ENCODE results near the gene TTF2. TPM values are rescaled to one million over a fixed set of nuclear protein-coding genes. Genes with fewer than 3 reads are reported as not detected.

Gene TTF2
- total RNA-seq, 2 experiments from 2014 or later, result 78.0 to 83.8 TPM

DNA sequence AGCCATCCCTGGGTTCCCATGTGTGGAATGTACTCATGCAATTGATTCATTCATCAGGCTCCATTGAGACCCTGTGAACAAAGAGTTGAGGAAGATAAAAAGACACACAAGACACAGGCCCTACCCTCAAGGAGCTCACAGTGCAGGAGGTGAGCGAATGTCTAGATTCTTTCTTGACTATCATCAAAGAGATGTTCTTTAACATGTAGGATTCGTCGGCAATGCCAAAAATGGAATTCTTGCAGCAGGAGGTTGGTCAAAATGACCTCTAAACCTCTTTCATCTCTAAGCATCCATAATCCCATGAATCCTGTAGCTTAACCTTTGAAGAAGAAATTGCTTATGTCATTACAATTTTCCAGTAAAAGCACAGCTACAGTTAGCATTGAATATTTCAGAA, 27.9 kb upstream of the TTF2 start:
- DNase-seq, result no peak
- peaks cover 2% of the 10 kb centered on the region for H3K27me3 Mint-ChIP-seq
- peaks cover 2% of the 10 kb centered on the region for H3K4me1 Mint-ChIP-seq
- ChIA-PET CTCF (interaction anchor here (1.0 to 1.7 kb wide), 2 partner anchors 14 to 307 kb away, joined by 3 to 5 read pairs; no protein-coding TSS in a partner anchor), POLR2A (no interaction called here)
- H3K36me3 Mint-ChIP-seq (ENCODE audit: low read depth), result no peaks in the 10 kb centered on the region
- H3K27ac Mint-ChIP-seq, result no peak overlapping the region
- H3K9me3 Mint-ChIP-seq, result no peaks in the 10 kb centered on the region
- H3K4me3 Mint-ChIP-seq, result no peak overlapping the region

DNA sequence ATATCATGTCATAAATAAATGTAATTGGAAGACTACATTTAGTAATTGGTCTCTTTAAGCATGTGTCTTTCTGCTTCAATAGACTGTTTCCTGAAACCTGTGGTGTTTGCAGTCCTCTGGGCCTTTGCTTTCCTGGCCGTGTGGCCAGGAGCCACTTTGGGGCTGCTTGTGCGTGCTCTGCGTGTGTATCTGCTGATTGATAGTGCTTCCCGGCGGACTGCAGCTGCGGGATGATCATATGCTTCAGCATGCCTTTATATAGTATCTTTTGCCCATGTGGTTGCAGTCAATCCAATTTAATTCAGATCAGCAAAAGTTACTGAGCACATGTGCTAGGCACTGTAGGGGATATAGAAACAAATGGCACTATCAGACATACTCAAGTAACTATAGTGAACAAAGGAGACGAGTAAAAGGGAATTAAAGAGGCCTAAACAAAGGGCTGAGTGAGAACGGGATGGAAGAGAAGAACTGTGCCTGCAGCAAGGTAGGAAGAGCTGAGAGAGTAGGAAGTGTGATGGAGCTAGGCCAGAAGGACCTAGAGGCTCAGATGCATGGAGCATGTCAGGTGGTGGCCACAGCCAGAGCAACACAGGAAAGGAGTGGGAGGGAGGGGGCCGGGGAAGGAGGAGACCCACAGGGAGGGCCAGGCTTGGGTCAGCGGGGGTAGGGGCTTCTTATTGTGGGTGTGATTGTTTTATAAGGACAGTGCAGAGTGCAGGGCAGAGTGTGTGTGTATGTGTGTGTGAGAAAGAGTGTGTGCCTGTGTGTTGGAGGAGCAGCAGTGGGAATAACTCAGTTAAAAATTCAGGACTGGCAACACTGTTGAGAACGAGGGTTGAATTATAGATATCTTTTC, 27.2 kb upstream of the TTF2 start:
- no peak for DNase-seq
- peaks cover 2% of the 10 kb centered on the region for H3K4me1 Mint-ChIP-seq
- H3K4me3 Mint-ChIP-seq, result no peak overlapping the region
- POLR2A ChIA-PET, result no interaction called here
- peaks cover 2% of the 10 kb centered on the region for H3K27me3 Mint-ChIP-seq
- no peak overlapping the region for H3K27ac Mint-ChIP-seq
- CTCF ChIA-PET, result interaction anchor here (1.0 to 1.7 kb wide), 2 partner anchors 15 to 308 kb away, joined by 3 to 5 read pairs; no protein-coding TSS in a partner anchor
- H3K9me3 Mint-ChIP-seq, result no peaks in the 10 kb centered on the region
- no peaks in the 10 kb centered on the region for H3K36me3 Mint-ChIP-seq (ENCODE audit: low read depth)

DNA sequence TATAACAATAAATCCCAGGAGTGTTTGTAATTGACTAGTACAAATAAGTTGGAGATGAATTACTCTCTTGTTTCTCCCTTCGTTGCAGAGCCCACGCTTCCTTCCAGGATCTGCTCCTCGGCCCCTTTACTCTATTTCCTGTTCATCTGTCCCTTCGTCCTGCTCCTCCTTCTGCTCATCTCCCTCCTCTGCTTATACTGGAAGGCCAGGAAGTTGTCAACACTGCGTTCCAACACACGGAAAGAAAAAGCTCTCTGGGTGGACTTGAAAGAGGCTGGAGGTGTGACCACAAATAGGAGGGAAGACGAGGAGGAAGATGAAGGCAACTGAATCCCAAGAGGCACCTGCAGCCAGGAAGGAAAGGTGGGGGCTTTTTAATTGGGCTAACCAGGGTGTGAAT, 26.4 kb upstream of the TTF2 start:
- Mint-ChIP-seq H3K27me3 (peaks cover 2% of the 10 kb centered on the region), H3K9me3 (no peaks in the 10 kb centered on the region), H3K4me1 (peaks cover 2% of the 10 kb centered on the region), H3K36me3 (ENCODE audit: low read depth) (no peaks in the 10 kb centered on the region), H3K27ac (no peak overlapping the region), H3K4me3 (no peak overlapping the region)
- DNase-seq, result no peak
- ChIA-PET CTCF (no interaction called here), POLR2A (no interaction called here)

- Mint-ChIP-seq H3K27ac (no peak overlapping the region), H3K27me3 (no peaks in the 10 kb centered on the region), H3K9me3 (no peaks in the 10 kb centered on the region), H3K4me1 (peaks cover 2% of the 10 kb centered on the region), H3K4me3 (no peak overlapping the region), H3K36me3 (ENCODE audit: low read depth) (no peaks in the 10 kb centered on the region)
- CTCF ChIA-PET, result interaction anchor here (0.6 kb wide), 1 partner anchor 26 kb away, joined by 3 read pairs; no protein-coding TSS in a partner anchor
- DNase-seq, result no peak
- POLR2A ChIA-PET, result interaction anchor here (0.6 kb wide), 1 partner anchor 30 kb away, joined by 3 read pairs; no protein-coding TSS in a partner anchor
Measured at GRCh38 chr1:117034791-117035290, 25.3 kb upstream of the TTF2 start.

DNA sequence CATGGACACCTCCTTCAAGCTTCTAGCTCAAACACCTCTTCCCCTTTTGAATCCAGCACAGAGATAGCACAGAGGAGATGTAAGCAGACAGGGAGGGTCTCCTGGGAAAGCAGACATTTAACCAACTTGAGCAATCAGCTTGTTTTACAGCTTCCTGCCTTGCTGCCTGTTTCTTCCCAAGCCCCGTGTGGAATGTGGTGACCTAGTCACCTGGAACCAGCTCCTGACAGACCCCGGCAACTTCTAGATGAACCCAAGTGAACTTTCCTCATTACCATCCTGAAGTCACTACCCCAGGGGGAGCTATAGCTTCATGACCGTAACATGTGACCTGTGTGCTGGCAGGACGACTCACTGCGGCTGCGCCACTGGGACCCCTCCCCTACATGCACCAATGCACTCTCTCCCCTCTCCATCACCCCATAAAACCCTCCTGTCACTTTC, 24.1 kb upstream of the TTF2 start:
- no peaks in the 10 kb centered on the region for H3K36me3 Mint-ChIP-seq (ENCODE audit: low read depth)
- CTCF ChIA-PET, result no interaction called here
- POLR2A ChIA-PET, result no interaction called here

GRCh38 chr1:117037802-117038201, 22.3 kb upstream of the TTF2 start:
- H3K27ac Mint-ChIP-seq, result no peak overlapping the region
- no peak for DNase-seq
- peaks cover 3% of the 10 kb centered on the region for H3K36me3 Mint-ChIP-seq (ENCODE audit: low read depth)
- CTCF ChIA-PET, result no interaction called here
- H3K4me3 Mint-ChIP-seq, result no peak overlapping the region
- POLR2A ChIA-PET, result no interaction called here
- H3K4me1 Mint-ChIP-seq, result no peaks in the 10 kb centered on the region
- H3K27me3 Mint-ChIP-seq, result no peaks in the 10 kb centered on the region
- H3K9me3 Mint-ChIP-seq, result peaks cover 2% of the 10 kb centered on the region

More for the DNA sequence above, 24.1 kb upstream of the TTF2 start:
- H3K27me3 Mint-ChIP-seq, result no peaks in the 10 kb centered on the region
- H3K4me3 Mint-ChIP-seq, result no peak overlapping the region
- H3K9me3 Mint-ChIP-seq, result no peaks in the 10 kb centered on the region
- no peak for DNase-seq
- H3K4me1 Mint-ChIP-seq, result no peaks in the 10 kb centered on the region
- no peak overlapping the region for H3K27ac Mint-ChIP-seq

GRCh38 chr1:117038236-117038635, 21.9 kb upstream of the TTF2 start:
- CTCF ChIA-PET, result interaction anchor here (1.8 kb wide), 1 partner anchor 29 kb away, joined by 4 read pairs; no protein-coding TSS in a partner anchor
- POLR2A ChIA-PET, result no interaction called here
- no peak overlapping the region for H3K27ac Mint-ChIP-seq

GRCh38 chr1:117044217-117044616, 15.9 kb upstream of the TTF2 start:
- POLR2A ChIA-PET, result no interaction called here

More at GRCh38 chr1:117038236-117038635, 21.9 kb upstream of the TTF2 start:
- no peak overlapping the region for H3K4me3 Mint-ChIP-seq
- H3K27me3 Mint-ChIP-seq, result no peaks in the 10 kb centered on the region
- DNase-seq, result no peak
- H3K9me3 Mint-ChIP-seq, result peaks cover 2% of the 10 kb centered on the region
- peaks cover 8% of the 10 kb centered on the region for H3K36me3 Mint-ChIP-seq (ENCODE audit: low read depth)
- no peaks in the 10 kb centered on the region for H3K4me1 Mint-ChIP-seq

GRCh38 chr1:117045644-117046043, 14.5 kb upstream of the TTF2 start:
- Mint-ChIP-seq H3K9me3 (peaks cover 2% of the 10 kb centered on the region), H3K36me3 (ENCODE audit: low read depth) (peaks cover 18% of the 10 kb centered on the region), H3K4me3 (no peak overlapping the region), H3K4me1 (peaks cover 14% of the 10 kb centered on the region), H3K27me3 (no peaks in the 10 kb centered on the region), H3K27ac (no peak overlapping the region)
- ChIA-PET POLR2A (interaction anchor here (1.9 kb wide), 1 partner anchor 14 kb away, joined by 5 read pairs; the partner anchor contains the start of gene TTF2), CTCF (no interaction called here)
- no peak for DNase-seq

More at GRCh38 chr1:117044217-117044616, 15.9 kb upstream of the TTF2 start:
- H3K4me3 Mint-ChIP-seq, result no peak overlapping the region
- CTCF ChIA-PET, result interaction anchor here (1.4 kb wide), 1 partner anchor 470 kb away, joined by 4 read pairs; no protein-coding TSS in a partner anchor
- no peak for DNase-seq
- H3K27ac Mint-ChIP-seq, result no peak overlapping the region
- H3K36me3 Mint-ChIP-seq (ENCODE audit: low read depth), result peaks cover 18% of the 10 kb centered on the region
- H3K4me1 Mint-ChIP-seq, result peaks cover 7% of the 10 kb centered on the region
- H3K27me3 Mint-ChIP-seq, result no peaks in the 10 kb centered on the region
- H3K9me3 Mint-ChIP-seq, result peaks cover 2% of the 10 kb centered on the region

- Mint-ChIP-seq H3K4me1 (peaks cover 23% of the 10 kb centered on the region), H3K9me3 (no peaks in the 10 kb centered on the region), H3K27me3 (no peaks in the 10 kb centered on the region), H3K4me3 (no peak overlapping the region), H3K27ac (no peak overlapping the region), H3K36me3 (ENCODE audit: low read depth) (peaks cover 15% of the 10 kb centered on the region)
- ChIA-PET CTCF (interaction anchor here (1.0 to 1.5 kb wide), 2 partner anchors 321 to 324 kb away, joined by 4 to 6 read pairs; no protein-coding TSS in a partner anchor), POLR2A (interaction anchor here (1.9 kb wide), 1 partner anchor 13 kb away, joined by 5 read pairs; the partner anchor contains the start of gene TTF2)
- DNase-seq, result no peak
Measured at GRCh38 chr1:117046781-117047180, 13.3 kb upstream of the TTF2 start.

DNA sequence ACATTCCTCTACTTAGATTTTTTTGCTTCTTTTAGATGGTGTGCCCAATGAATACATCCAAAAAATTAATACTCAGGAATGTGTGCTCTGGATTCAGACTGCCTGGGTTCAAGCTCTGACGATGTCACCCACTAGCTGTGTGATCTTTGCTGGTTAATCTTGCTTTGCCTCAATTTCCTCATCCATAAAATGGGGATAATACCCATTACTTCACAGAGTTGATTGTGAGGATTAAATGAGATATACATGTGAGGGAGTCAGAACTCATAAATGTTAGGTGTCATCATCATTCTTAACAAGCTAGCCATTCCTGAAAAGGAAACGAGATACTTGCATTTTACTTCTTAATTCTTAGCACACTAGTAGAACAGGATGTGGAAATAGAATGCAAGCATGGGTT, 12.9 kb upstream of the TTF2 start:
- POLR2A ChIA-PET, result interaction anchor here (1.9 kb wide), 1 partner anchor 13 kb away, joined by 5 read pairs; the partner anchor contains the start of gene TTF2

DNA sequence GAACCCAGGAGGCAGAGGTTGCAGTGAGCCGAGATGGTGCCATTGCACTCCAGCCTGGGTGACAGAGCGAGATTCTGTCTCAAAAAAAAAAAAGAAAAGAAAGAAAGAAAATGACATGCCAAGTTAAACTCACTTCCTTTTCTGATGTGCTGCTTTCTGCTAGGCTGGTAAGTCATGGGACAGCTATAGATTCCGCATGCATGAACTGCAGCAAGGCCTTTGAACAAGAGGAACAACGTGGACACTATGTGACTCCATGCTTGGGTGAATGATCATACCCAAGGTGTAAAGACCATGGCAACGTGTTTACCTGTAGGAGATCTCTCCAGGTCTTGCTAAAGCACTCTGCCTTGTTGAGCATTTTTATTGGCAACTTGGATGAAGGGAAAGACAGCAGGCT, 10.3 kb upstream of the TTF2 start:
- POLR2A ChIA-PET, result interaction anchor here (0.9 to 3.4 kb wide), 2 partner anchors 312 to 546 kb away, joined by 3 to 23 read pairs; no protein-coding TSS in a partner anchor
- DNase-seq, result no peak
- no peaks in the 10 kb centered on the region for H3K27me3 Mint-ChIP-seq
- peaks cover 37% of the 10 kb centered on the region for H3K4me1 Mint-ChIP-seq
- H3K4me3 Mint-ChIP-seq, result no peak overlapping the region
- no peaks in the 10 kb centered on the region for H3K9me3 Mint-ChIP-seq
- peaks cover 10% of the 10 kb centered on the region for H3K36me3 Mint-ChIP-seq (ENCODE audit: low read depth)
- no peak overlapping the region for H3K27ac Mint-ChIP-seq
- CTCF ChIA-PET, result no interaction called here

More for the DNA sequence above, 12.9 kb upstream of the TTF2 start:
- Mint-ChIP-seq H3K4me1 (peaks cover 28% of the 10 kb centered on the region), H3K9me3 (no peaks in the 10 kb centered on the region), H3K27ac (no peak overlapping the region), H3K27me3 (no peaks in the 10 kb centered on the region), H3K36me3 (ENCODE audit: low read depth) (peaks cover 15% of the 10 kb centered on the region), H3K4me3 (no peak overlapping the region)
- CTCF ChIA-PET, result interaction anchor here (1.0 to 1.5 kb wide), 2 partner anchors 322 to 324 kb away, joined by 4 to 6 read pairs; no protein-coding TSS in a partner anchor
- no peak for DNase-seq
